NB4 (cell line): ENCODE measurements around the gene B4GAT1.

Experiments
- DNase-seq: peaks from one replicate; pipeline ENCODE4 v3.0.0; 2010; ENCODE audit warnings: low read depth
- H3K4me3 ChIP-seq: one replicate; pipeline ENCODE4 v1.5.1; 2011; ENCODE audit warnings: mild to moderate bottlenecking, low read depth, low read length, moderate library complexity
- CTCF ChIP-seq: IDR thresholded peaks from one replicate; pipeline ENCODE4 v1.5.1; 2012; ENCODE audit warnings: low read depth, low read length
- MAX ChIP-seq: IDR thresholded peaks from 2 replicates; pipeline ENCODE4 v1.6.1; 2011; ENCODE audit warnings: low read depth, low read length
- MYC ChIP-seq: IDR thresholded peaks from 2 replicates; pipeline ENCODE4 v1.6.1; 2011; ENCODE audit warnings: low read depth, low read length
- POLR2A ChIP-seq: IDR thresholded peaks from 2 replicates; pipeline ENCODE4 v1.6.1; 2011; ENCODE audit warnings: mild to moderate bottlenecking; ENCODE audit not compliant: insufficient read length; ENCODE audit errors: extremely low read depth

The B4GAT1 gene

GRCh38 chr11:66314561-66315497 is 32.6 kb downstream of the B4GAT1 start:
- TF ChIP-seq MAX (no peak), MYC (no peak), CTCF (no peak), POLR2A (no peak)
- DNase-seq = no peak
- H3K4me3 ChIP-seq = no peak overlapping the region

- DNase-seq = no peak
- no peak overlapping the region for H3K4me3 ChIP-seq
- TF ChIP-seq MAX (no peak), MYC (no peak)
These were observed 33.3 kb downstream of the B4GAT1 start for GRCh38 chr11:66314186-66314501.

- TF ChIP-seq CTCF (no peak), POLR2A (no peak), MYC (no peak), MAX (no peak)
- no peak overlapping the region for H3K4me3 ChIP-seq
- DNase-seq = peak; percentile 46
These were observed 33.9 kb downstream of the B4GAT1 start for GRCh38 chr11:66313321-66314185.

- DNase-seq = peak; percentile 99
- H3K4me3 ChIP-seq = peak overlapping the region; percentile 66
- TF ChIP-seq POLR2A (peak; percentile 50), CTCF (no peak), MAX (peak; percentile 78), MYC (peak; percentile 55; the same call in 1 of the 2 replicates)
These were observed 34.7 kb downstream of the B4GAT1 start for GRCh38 chr11:66312549-66313320.

- H3K4me3 ChIP-seq = peak overlapping the region; percentile 66
- DNase-seq = peak; percentile 91
- TF ChIP-seq POLR2A (no peak), CTCF (no peak), MYC (peak; percentile 52; the same call in 1 of the 2 replicates), MAX (peak; percentile 7; the same call in 1 of the 2 replicates)
These were observed 35.4 kb downstream of the B4GAT1 start for GRCh38 chr11:66311965-66312548.
